Testis (tissue), 3 donors: ENCODE data around the gene EVC2. TPM values are rescaled to one million over a fixed set of nuclear protein-coding genes. Genes with fewer than 3 reads are reported as not detected.

Experiments used
- DNase-seq: peaks from one replicate; pipeline ENCODE4 v3.0.0-alpha.2; 2019
- H3K27ac ChIP-seq, 2 donors: fragments of 200-600 bp; sonication (generic); one replicate each; pipeline ENCODE4 v1.5.1; 2019
- H3K27me3 ChIP-seq: fragments of 200-600 bp; sonication (generic); one replicate; pipeline ENCODE4 v1.5.1; 2019
- H3K36me3 ChIP-seq: fragments of 200-600 bp; sonication (generic); one replicate; pipeline ENCODE4 v1.5.1; 2017; ENCODE audit warnings: low read depth; ENCODE audit errors: missing control alignments
- H3K4me1 ChIP-seq: fragments of 200-600 bp; sonication (generic); one replicate; pipeline ENCODE4 v1.5.1; 2019
- H3K4me3 ChIP-seq, 2 donors: fragments of 200-600 bp; sonication (generic); one replicate each; pipeline ENCODE4 v1.5.1; 2017 to 2019
- H3K9me3 ChIP-seq: fragments of 200-600 bp; sonication (generic); one replicate; pipeline ENCODE4 v1.5.1; 2017
- CTCF ChIP-seq, 3 experiments: fragments of 450-650 bp in 2 of 3; fragments of 200-600 bp in 1 of 3; sonication (generic) in 1 of 3; IDR thresholded peaks; one replicate each; pipeline ENCODE4 v1.5.1; 2016 to 2019; ENCODE audit warnings: antibody characterized with exemption in 3 of 3, mild to moderate bottlenecking in 2 of 3, moderate library complexity in 1 of 3
- POLR2A ChIP-seq: fragments of 450-650 bp; IDR thresholded peaks from one replicate; pipeline ENCODE4 v1.6.1; 2017; ENCODE audit warnings: antibody characterized with exemption, mild to moderate bottlenecking, moderate library complexity
- WGBS, 2 donors: methylation state at CpG; one replicate each; pipeline ENCODE4 v1.1.5; 2018; 5-methylcytosine and 5-hydroxymethylcytosine counted together
- intact Hi-C: fragments of 100-400 bp; cut with DNase I; formaldehyde crosslinking; loops from one replicate; pipeline ENCODE4 v1.15.1; 2023; ENCODE audit warnings: low total_unique reads
- polyA plus RNA-seq: library from polyadenylated mRNA; stranded (reverse); fragments of 350-450 nt; fragmentation: Illumina TruSeq; extraction: RNeasy Lipid Tissue Mini Kit (QIAGEN cat#74804); gene quantifications from one replicate; pipeline ENCODE4 v1.2.3, GENCODE V29; 2014; ENCODE audit warnings: low read depth, low replicate concordance; ENCODE audit not compliant: insufficient read depth
- total RNA-seq, 2 donors: library from RNA; depleted of rRNA; stranded (reverse); fragments of >200 nt; gene quantifications; one replicate each; pipeline ENCODE4 v1.2.3, GENCODE V29; 2016

Gene EVC2
- total and polyA plus RNA-seq, 3 donors from 2014 or later, result 2.9 to 10.2 (median 10.0) TPM

GRCh38 chr4:5746250-5746649 is 37.9 kb upstream of the EVC2 start:
- intact Hi-C loops, result no loop called here
- no peak overlapping the region for H3K4me3 ChIP-seq
- no peak for DNase-seq
- TF ChIP-seq POLR2A, result no peak
- no peak for TF ChIP-seq CTCF (IDR thresholded peaks at IDR 0.05)
- no peaks in the 10 kb centered on the region for H3K27me3 ChIP-seq
- H3K36me3 ChIP-seq, result no peaks in the 10 kb centered on the region
- H3K4me1 ChIP-seq, result no peaks in the 10 kb centered on the region
- 92 to 94% methylated on average over 5 of the region's 5 CpGs for WGBS, 2 donors
- no peak overlapping the region for H3K27ac ChIP-seq
- H3K9me3 ChIP-seq, result no peaks in the 10 kb centered on the region

- DNase-seq, result no peak
- no peaks in the 10 kb centered on the region for H3K9me3 ChIP-seq
- H3K4me1 ChIP-seq, result no peaks in the 10 kb centered on the region
- 88 to 93% methylated on average over 2 of the region's 2 CpGs for WGBS, 2 donors
- H3K27me3 ChIP-seq, result no peaks in the 10 kb centered on the region
- H3K4me3 ChIP-seq, result no peak overlapping the region
- no peak for TF ChIP-seq POLR2A
- no peak for TF ChIP-seq CTCF (IDR thresholded peaks at IDR 0.05)
- H3K36me3 ChIP-seq, result no peaks in the 10 kb centered on the region
- no peak overlapping the region for H3K27ac ChIP-seq
- intact Hi-C loops, result no loop called here
Measured at GRCh38 chr4:5742968-5743367, 34.6 kb upstream of the EVC2 start.

GRCh38 chr4:5742388-5742787 is 34.0 kb upstream of the EVC2 start:
- Histone ChIP-seq H3K36me3 (no peaks in the 10 kb centered on the region), H3K4me1 (no peaks in the 10 kb centered on the region), H3K9me3 (no peaks in the 10 kb centered on the region), H3K27me3 (no peaks in the 10 kb centered on the region), H3K4me3 (no peak overlapping the region), H3K27ac (no peak overlapping the region)
- intact Hi-C loops, result no loop called here
- WGBS, 2 donors, result 97 to 98% methylated on average over 2 of the region's 2 CpGs
- TF ChIP-seq POLR2A, result no peak
- TF ChIP-seq CTCF (IDR thresholded peaks at IDR 0.05), result no peak
- no peak for DNase-seq

- intact Hi-C loops, result no loop called here
- no peak overlapping the region for H3K27ac ChIP-seq
- no peak for TF ChIP-seq POLR2A
- no peak for TF ChIP-seq CTCF (IDR thresholded peaks at IDR 0.05)
- H3K36me3 ChIP-seq, result no peaks in the 10 kb centered on the region
- WGBS, 2 donors, result 82 to 98% methylated on average over 2 of the region's 2 CpGs
- no peak for DNase-seq
- H3K4me1 ChIP-seq, result no peaks in the 10 kb centered on the region
- no peaks in the 10 kb centered on the region for H3K27me3 ChIP-seq
- no peaks in the 10 kb centered on the region for H3K9me3 ChIP-seq
- H3K4me3 ChIP-seq, result no peak overlapping the region
Measured at GRCh38 chr4:5738061-5738460, 29.7 kb upstream of the EVC2 start.

- intact Hi-C loops, result no loop called here
- Histone ChIP-seq H3K27ac (no peak overlapping the region), H3K4me1 (peaks cover 3% of the 10 kb centered on the region), H3K9me3 (no peaks in the 10 kb centered on the region), H3K36me3 (no peaks in the 10 kb centered on the region), H3K27me3 (no peaks in the 10 kb centered on the region), H3K4me3 (no peak overlapping the region)
- TF ChIP-seq POLR2A, result no peak
- TF ChIP-seq CTCF (IDR thresholded peaks at IDR 0.05), result no peak
- DNase-seq, result no peak
- WGBS, 2 donors, result 83 to 84% methylated on average over 3 of the region's 3 CpGs
Measured at GRCh38 chr4:5735463-5735862, 27.1 kb upstream of the EVC2 start.
